ENCODE results near the gene GALNS. TPM values are rescaled to one million over a fixed set of nuclear protein-coding genes. Genes with fewer than 3 reads are reported as not detected.

The GALNS gene
- total and polyA plus RNA-seq, 2 experiments from 2014 or later = 19.6 to 53.5 TPM

DNA sequence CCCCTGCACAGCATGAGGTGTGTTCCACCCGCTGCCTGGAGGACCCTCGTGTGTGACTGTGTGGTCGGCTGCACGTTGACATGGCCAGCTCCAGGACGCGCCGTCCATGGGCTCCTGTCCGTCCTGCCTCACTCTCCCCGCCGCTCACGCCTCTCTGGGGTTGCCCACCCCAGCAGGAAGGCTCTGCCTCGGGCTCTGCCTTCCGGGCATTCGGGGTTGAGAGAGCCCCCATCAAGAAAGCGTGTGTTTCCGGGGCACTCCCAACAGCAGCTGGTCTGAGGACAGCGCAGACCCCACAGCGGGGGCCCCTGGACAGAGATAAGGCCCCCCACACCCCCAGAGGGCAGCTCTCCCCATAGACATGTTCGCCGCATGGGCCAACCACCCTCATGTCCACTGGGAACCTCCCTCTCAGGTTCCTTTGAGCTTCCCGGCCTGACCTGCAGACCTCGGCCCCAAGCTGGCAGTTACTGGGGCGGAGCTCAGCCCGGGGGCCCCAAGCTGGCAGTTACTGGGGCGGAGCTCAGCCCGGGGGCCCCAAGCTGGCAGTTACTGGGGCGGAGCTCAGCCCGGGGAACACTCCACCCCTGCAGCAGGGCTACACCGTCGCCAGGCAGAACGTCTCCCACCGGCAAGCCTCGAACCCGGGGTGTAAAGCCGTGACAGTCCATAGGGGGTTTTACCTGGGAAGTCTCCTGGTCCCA, 63.3 kb downstream of the GALNS start:
- Histone ChIP-seq H3K27me3 (no peaks in the 10 kb centered on the region), H3K9me3 (ENCODE audit: low read depth) (no peaks in the 10 kb centered on the region), H2AFZ (no peak overlapping the region), H3K4me1 (ENCODE audit: insufficient read depth) (no peaks in the 10 kb centered on the region), H3K9me2 (replicated peaks; ENCODE audit: insufficient read depth) (no peaks in the 10 kb centered on the region), H3K27ac (no peak overlapping the region), H3K79me2 (no peaks in the 10 kb centered on the region), H3K4me2 (no peak overlapping the region), H3K4me3 (no peak overlapping the region), H3K36me3 (replicated peaks; ENCODE audit: insufficient read depth, low read depth) (no peaks in the 10 kb centered on the region), H4K20me1 (ENCODE audit: insufficient read depth, poor library complexity, severe bottlenecking) (no peaks in the 10 kb centered on the region)
- 78% methylated on average over 34 of the region's 35 CpGs for WGBS (ENCODE audit: low lambda C conversion rate, missing lambda C conversion rate)
- no peak for DNase-seq (ENCODE audit: low spot score)
- no peak for TF ChIP-seq EZH2phosphoT487 (IDR thresholded peaks at IDR 0.05; ENCODE audit: low read depth, severe bottlenecking, unreplicated experiment)
- TF ChIP-seq, protein P1, sequence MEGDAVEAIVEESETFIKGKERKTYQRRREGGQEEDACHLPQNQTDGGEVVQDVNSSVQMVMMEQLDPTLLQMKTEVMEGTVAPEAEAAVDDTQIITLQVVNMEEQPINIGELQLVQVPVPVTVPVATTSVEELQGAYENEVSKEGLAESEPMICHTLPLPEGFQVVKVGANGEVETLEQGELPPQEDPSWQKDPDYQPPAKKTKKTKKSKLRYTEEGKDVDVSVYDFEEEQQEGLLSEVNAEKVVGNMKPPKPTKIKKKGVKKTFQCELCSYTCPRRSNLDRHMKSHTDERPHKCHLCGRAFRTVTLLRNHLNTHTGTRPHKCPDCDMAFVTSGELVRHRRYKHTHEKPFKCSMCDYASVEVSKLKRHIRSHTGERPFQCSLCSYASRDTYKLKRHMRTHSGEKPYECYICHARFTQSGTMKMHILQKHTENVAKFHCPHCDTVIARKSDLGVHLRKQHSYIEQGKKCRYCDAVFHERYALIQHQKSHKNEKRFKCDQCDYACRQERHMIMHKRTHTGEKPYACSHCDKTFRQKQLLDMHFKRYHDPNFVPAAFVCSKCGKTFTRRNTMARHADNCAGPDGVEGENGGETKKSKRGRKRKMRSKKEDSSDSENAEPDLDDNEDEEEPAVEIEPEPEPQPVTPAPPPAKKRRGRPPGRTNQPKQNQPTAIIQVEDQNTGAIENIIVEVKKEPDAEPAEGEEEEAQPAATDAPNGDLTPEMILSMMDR (IDR thresholded peaks at IDR 0.05; ENCODE audit: poor library complexity) = no peak
- TF ChIP-seq EZH2 (IDR thresholded peaks at IDR 0.05; ENCODE audit: borderline replicate concordance) = no peak

DNA sequence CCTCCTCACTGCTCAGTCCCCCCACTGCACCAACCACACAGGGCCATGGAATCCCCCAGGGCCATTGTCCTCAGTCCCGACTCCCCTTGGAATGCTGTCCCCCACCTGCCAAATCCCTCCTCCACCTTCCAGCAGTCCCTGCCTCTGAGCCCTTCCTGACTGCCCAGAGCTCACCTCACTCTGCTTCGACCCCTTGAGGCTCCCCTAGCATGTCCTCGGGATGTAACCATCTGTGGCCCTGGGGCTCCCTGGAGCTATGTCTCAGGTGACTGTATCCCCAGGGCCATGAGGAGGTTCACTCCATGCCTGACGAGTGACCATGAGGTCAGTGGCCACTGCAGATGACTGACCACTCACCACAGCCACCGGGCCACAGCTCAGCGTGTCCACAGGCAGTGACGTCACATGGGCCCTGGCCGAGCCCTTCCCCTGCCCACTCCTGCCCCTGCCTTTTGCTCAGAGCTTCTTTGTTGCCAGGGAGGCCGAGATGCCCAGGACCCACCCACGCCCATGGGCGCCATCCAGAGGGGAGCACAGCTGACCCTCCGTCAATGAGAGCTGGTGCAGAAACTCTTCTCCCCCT, 64.0 kb downstream of the GALNS start:
- WGBS (ENCODE audit: low lambda C conversion rate, missing lambda C conversion rate) = 84% methylated on average over 12 of the region's 12 CpGs
- H3K27ac ChIP-seq = no peak overlapping the region

DNA sequence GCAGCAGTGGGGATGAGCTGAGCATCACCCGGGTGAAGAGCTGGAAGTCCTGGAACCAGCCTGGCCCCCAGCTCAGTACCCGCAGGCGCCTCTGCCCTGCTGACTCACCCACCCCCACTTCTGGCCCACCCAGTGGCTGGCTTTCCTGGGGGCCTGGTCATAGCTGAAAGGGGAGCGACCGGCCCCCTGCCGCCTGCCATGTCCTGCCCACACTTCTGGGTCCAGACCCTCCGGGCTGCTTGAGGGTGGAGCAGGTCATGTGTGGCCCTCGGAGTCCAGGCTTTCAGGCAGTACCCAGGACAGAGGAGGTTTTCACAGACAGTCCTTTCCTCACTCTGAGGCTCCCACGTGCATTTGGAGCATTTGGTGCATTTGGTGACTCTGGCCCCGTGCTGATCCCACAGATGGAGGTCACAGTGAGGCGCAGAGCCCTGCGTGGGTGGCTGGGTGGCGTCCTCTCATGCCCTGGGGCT, 64.6 kb downstream of the GALNS start:
- no peak overlapping the region for H3K27ac ChIP-seq
- 68% methylated on average over 13 of the region's 13 CpGs for WGBS (ENCODE audit: low lambda C conversion rate, missing lambda C conversion rate)

More for the DNA sequence above, 64.0 kb downstream of the GALNS start:
- no peaks in the 10 kb centered on the region for H3K4me1 ChIP-seq (ENCODE audit: insufficient read depth)
- no peaks in the 10 kb centered on the region for H3K9me3 ChIP-seq (ENCODE audit: low read depth)
- H3K4me2 ChIP-seq = no peak overlapping the region
- no peaks in the 10 kb centered on the region for H3K79me2 ChIP-seq
- no peaks in the 10 kb centered on the region for H3K36me3 ChIP-seq (replicated peaks; ENCODE audit: insufficient read depth, low read depth)
- no peaks in the 10 kb centered on the region for H3K27me3 ChIP-seq
- H4K20me1 ChIP-seq (ENCODE audit: insufficient read depth, poor library complexity, severe bottlenecking) = no peaks in the 10 kb centered on the region
- TF ChIP-seq, protein P1 (IDR thresholded peaks at IDR 0.05; ENCODE audit: poor library complexity) = no peak
- H2AFZ ChIP-seq = no peak overlapping the region
- H3K9me2 ChIP-seq (replicated peaks; ENCODE audit: insufficient read depth) = no peaks in the 10 kb centered on the region
- H3K4me3 ChIP-seq = no peak overlapping the region
- no peak for DNase-seq (ENCODE audit: low spot score)

More for the DNA sequence above, 64.6 kb downstream of the GALNS start:
- Histone ChIP-seq H3K9me3 (ENCODE audit: low read depth) (no peaks in the 10 kb centered on the region), H3K79me2 (no peaks in the 10 kb centered on the region), H2AFZ (no peak overlapping the region), H3K4me1 (ENCODE audit: insufficient read depth) (no peaks in the 10 kb centered on the region), H3K9me2 (replicated peaks; ENCODE audit: insufficient read depth) (no peaks in the 10 kb centered on the region), H4K20me1 (ENCODE audit: insufficient read depth, poor library complexity, severe bottlenecking) (no peaks in the 10 kb centered on the region), H3K4me3 (no peak overlapping the region), H3K36me3 (replicated peaks; ENCODE audit: insufficient read depth, low read depth) (no peaks in the 10 kb centered on the region), H3K4me2 (no peak overlapping the region), H3K27me3 (no peaks in the 10 kb centered on the region)
- no peak for DNase-seq (ENCODE audit: low spot score)
- TF ChIP-seq EZH2 (IDR thresholded peaks at IDR 0.05; ENCODE audit: borderline replicate concordance) (no peak), EZH2phosphoT487 (IDR thresholded peaks at IDR 0.05; ENCODE audit: low read depth, severe bottlenecking, unreplicated experiment) (no peak)
- TF ChIP-seq, protein P1 (IDR thresholded peaks at IDR 0.05; ENCODE audit: poor library complexity) = no peak
